ENCODE measurements around the gene CEP85L.
"Not testable (repeated sequence)": the region's sequence is repeated elsewhere in the genome, so short reads cannot be mapped to it uniquely, and the experiment has no call there.

Gene CEP85L

DNA sequence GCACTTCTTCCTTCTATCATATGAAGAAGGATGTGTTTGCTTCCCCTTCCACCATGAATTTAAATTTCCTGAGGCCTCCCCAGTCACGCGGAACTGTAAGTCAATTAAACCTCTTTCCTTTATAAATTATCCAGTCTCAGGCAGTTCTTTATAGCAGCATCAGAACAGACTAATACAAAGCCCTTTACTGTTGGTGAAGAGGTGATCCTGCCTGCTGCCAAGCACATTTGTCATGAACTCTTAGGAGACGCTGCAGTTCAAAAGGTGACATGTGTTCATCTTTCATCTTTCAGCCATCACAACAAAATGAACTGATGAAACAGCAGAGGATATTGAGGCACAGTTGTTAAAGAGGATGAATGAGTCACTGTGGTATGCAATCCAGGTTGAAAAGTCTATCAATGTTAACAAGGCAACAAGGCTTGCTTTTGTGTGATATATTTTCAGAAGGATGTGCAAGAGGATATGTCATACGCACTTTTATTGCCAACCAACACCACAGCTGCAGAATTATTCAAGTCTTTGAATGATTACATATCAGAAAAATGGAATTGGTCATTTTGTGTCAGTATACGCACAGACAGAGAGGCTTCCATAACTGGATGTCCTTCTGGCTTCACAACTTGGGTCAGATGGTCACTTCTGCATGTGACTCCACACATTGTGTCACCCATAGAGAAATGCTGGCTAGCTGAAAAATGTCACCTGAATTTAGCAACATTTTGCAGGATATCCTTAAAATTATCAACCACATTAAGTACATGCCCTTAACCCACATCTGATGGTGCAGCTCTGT, 155.7 kb downstream of the CEP85L start:
- DNase-seq (ENCODE audit: low spot score), result no peak

- no peak for DNase-seq (ENCODE audit: low spot score)
Observed at GRCh38 chr6:118494091-118494490, 157.3 kb downstream of the CEP85L start.

GRCh38 chr6:118489990-118490389, 161.4 kb downstream of the CEP85L start:
- no peak for DNase-seq (ENCODE audit: low spot score)

GRCh38 chr6:118488631-118489030, 162.8 kb downstream of the CEP85L start:
- DNase-seq (ENCODE audit: low spot score), result no peak

- peak; percentile 99 for DNase-seq (ENCODE audit: low spot score)
Observed at GRCh38 chr6:118485601-118486550, 165.5 kb downstream of the CEP85L start.

GRCh38 chr6:118476551-118476950, 174.8 kb downstream of the CEP85L start:
- DNase-seq (ENCODE audit: low spot score), result peak; percentile 61

DNA sequence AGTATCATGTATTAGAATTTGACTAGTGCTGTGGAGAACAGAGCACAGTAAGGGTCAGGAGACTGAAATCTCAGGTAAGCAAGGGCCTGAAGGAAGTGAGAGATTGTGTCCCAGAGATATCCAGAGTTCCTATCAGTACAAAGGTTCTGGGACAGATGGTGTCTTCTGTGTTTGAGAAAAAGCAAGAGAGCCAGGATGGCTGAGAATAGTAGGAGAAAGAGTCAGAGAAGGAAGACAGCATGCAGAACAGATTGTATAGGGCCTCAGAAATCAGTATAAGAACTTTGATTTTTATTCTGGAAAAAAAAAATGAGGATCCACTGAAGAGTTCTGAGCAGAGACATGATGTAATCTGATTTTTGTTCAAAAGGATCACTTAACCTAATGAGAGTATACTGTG, 178.1 kb downstream of the CEP85L start:
- no peak for DNase-seq (ENCODE audit: low spot score)

GRCh38 chr6:118469468-118469867, 181.9 kb downstream of the CEP85L start:
- no peak for DNase-seq (ENCODE audit: low spot score)

- no peak for DNase-seq (ENCODE audit: low spot score)
Observed at GRCh38 chr6:118468682-118469465, 182.5 kb downstream of the CEP85L start.

GRCh38 chr6:118467181-118467580, 184.2 kb downstream of the CEP85L start:
- no peak for DNase-seq (ENCODE audit: low spot score)

DNA sequence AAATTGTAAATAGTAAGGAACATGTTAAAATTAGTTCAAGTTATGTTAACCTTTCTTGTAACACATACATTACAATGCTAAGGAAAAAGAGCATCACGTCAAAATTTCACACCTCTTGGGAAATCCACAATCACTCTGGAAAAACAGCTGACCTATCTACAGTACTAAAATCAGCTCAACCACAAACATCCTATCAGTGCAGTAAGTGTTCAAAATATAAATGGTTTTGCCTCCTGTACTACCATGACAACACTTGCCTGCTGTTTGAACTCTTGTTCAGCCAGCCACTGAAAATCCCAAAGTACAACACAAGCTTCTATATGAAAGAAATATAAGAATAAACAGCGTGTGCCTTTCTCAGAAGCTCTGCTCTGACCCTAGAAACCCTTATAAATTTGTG, 186.8 kb downstream of the CEP85L start:
- no peak for DNase-seq (ENCODE audit: low spot score)

DNA sequence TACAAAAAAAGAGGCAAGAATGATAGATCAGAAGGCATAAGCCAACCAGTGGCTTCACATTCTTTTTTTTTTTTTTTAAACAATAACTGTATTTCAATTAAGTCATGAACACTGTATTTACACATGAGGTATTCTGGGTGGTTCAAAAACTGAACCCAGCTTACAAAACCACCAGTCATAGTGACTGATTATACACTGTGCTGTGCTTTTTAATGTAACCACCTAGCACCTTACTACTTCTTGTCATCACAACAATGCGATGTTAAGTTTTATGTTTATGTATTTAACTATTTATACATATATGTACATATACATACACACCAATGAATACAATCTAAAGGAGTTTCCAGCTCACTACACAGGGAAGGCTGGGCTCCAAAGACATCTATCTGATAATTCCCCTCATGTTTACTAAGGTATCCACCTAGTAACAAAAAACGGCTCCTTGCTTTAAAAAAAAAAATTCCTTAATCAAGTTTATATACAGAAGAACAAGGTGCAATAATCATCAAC, 190.4 kb downstream of the CEP85L start:
- no peak for DNase-seq (ENCODE audit: low spot score)

- DNase-seq (ENCODE audit: low spot score), result no peak
Observed at GRCh38 chr6:118456982-118457381, 194.4 kb downstream of the CEP85L start.

- DNase-seq (ENCODE audit: low spot score), result no peak
Observed at GRCh38 chr6:118451839-118452238, 199.6 kb downstream of the CEP85L start.

- no peak for DNase-seq (ENCODE audit: low spot score)
Observed at GRCh38 chr6:118444796-118445195, 206.6 kb downstream of the CEP85L start.

DNA sequence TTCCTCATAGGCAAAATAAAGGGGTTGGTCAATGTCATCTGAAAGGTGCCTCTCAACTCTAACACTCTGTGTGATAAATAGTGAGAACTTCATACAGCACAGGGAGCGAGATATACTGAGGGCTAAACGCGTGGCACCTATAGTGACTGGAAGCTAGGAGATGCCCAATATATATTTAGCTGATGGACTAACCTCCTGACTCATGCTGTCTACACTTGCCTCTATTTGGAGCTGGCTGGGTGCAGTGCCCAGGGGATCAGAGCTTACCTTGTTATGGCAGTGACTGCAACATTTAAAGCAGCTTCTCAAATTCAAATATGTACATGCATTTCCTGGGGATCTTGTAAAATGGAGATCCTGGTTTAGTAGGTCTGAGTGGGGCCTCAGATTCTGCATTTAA, 214.9 kb downstream of the CEP85L start:
- DNase-seq (ENCODE audit: low spot score), result no peak

DNA sequence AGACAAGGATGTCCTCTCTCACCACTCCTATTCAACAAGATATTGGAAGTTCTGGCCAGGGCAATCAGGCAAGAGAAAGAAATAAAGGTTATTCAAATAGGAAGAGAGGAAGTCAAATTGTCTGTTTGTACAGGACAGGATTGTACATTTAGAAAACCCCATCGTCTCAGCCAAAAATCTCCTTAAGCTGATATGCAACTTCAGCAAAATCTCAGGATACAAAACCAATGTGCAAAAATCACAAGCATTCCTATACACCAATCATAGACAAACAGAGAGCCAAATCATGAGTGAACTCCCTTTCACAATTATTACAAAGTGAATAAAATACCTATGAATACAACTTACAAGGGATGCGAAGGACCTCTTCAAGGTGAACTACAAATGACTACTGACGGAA, 217.2 kb downstream of the CEP85L start:
- DNase-seq (ENCODE audit: low spot score), result not testable (repeated sequence)

DNA sequence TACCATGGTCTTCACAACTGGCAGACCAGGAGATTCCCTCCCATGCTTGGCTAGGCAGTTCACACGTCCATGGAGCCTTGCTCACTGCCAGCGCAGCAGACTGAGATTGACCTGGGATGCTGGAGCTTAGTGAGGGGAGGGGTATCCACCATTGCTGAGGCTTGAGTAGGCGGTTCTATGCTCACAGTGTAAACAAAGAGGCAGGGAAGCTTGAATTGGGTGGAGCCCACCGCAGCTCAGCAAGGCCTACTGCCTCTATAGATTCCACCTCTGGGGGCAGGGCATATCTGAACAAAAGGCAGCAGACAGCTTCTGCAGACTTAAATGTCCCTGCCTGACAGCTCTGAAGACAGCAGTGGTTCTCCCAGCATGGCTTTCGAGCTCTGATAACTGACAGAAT, 230.1 kb downstream of the CEP85L start:
- DNase-seq (ENCODE audit: low spot score), result not testable (repeated sequence)

DNA sequence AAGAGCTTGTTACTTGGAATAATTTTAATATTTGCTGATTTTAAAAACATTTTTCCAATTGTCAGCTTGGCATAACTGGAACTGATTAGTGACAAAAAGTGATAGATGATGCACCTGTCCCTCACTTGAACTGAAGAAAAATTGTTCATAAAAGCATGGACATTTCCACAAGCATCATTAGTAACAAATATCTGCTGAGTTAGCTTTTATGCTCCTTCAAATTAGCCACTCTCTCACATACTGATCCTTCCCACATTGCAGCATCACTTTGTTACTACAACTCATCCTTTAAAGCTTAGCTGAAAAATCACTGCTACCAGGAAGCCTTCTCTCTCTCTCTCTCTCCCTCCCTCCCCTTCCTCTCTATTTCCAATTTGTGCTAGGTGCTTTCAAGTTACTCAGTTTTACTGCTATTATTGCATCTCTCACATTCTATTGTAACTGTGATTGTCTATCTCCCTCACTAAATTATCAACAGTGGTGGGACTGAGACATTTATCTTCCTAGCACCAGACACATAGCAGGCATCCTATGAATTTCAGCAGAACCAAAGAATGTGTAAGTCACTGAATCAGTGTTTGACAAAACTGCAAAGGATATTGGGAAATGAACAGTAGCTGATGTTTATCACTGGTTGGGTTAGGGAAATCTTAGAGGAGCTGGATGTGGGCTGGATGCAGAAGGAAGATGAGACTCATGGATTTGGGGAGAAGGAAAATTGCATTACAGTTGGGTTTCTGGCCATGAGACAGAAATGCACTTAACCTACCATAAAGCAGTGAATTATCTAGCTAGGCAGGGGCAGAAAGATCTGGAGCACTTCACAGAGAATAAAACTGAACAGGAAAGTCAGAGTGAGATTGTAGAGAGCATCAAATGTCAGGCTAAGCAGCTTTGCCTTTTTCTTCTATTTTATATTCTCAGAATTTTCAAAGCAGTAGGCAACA, 231.7 kb downstream of the CEP85L start:
- DNase-seq (ENCODE audit: low spot score), result no peak
